PC-9 (cell line): Measurements from ENCODE around the gene MBNL3. TPM values are rescaled to one million over a fixed set of nuclear protein-coding genes. Genes with fewer than 3 reads are reported as not detected.
"Not testable (repeated sequence)": the region's sequence is repeated elsewhere in the genome, so short reads cannot be mapped to it uniquely, and the experiment has no call there.

ENCODE experiments used
- BruUV-seq: library from RNA; stranded (reverse); fragments of 400-500 nt; replicated peaks from 2 replicates; lab custom pipeline; 2021; lab: Mats Ljungman, UMichigan
- CTCF ChIA-PET: fragments of 300-600 bp; sonication (Branson Sonifier 250); formaldehyde crosslinking; loops from one replicate; lab custom pipeline; 2022; ENCODE audit warnings: antibody characterized with exemption; lab: Charles Lee
- POLR2A ChIA-PET: fragments of 300-600 bp; sonication (Branson Sonifier 250); formaldehyde crosslinking; loops from one replicate; lab custom pipeline; 2022; ENCODE audit warnings: antibody characterized with exemption; ENCODE audit not compliant: unreplicated experiment; lab: Charles Lee
- DNase-seq, 2 experiments: peaks; one replicate each; pipeline versions ENCODE4 v3.0.0 to v3.0.0-alpha.2; 2015 to 2022; ENCODE audit warnings: mixed read lengths in 1 of 2
- H2AFZ ChIP-seq: fragments of 200-600 bp; sonication (generic); 2 replicates; pipeline ENCODE4 v1.8.1; 2017; ENCODE audit warnings: antibody characterized with exemption
- H3F3A ChIP-seq: fragments of 200-600 bp; sonication (generic); 2 replicates; pipeline ENCODE4 v1.8.1; 2017; ENCODE audit warnings: antibody characterized with exemption, mild to moderate bottlenecking, low read depth; ENCODE audit not compliant: insufficient read depth
- H3K27ac ChIP-seq: fragments of 200-600 bp; sonication (generic); 2 replicates; pipeline ENCODE4 v1.6.1; 2016; ENCODE audit warnings: mixed run types
- H3K27me3 ChIP-seq: fragments of 200-600 bp; sonication (generic); 2 replicates; pipeline ENCODE4 v1.6.1; 2016; ENCODE audit warnings: low read depth, mixed run types; ENCODE audit not compliant: insufficient read depth
- H3K36me3 ChIP-seq: fragments of 200-600 bp; sonication (generic); 2 replicates; pipeline ENCODE4 v1.6.1; 2016; ENCODE audit warnings: low read depth, mixed run types
- H3K4me1 ChIP-seq: fragments of 200-600 bp; sonication (generic); replicated peaks from 2 replicates; pipeline ENCODE4 v1.6.1; 2016; ENCODE audit warnings: mixed run types; ENCODE audit not compliant: insufficient read depth
- H3K4me2 ChIP-seq: fragments of 200-600 bp; sonication (generic); 2 replicates; pipeline ENCODE4 v1.6.1; 2017; ENCODE audit warnings: mixed run types
- H3K4me3 ChIP-seq: fragments of 200-600 bp; sonication (generic); 2 replicates; pipeline ENCODE4 v1.6.1; 2016; ENCODE audit warnings: mixed run types
- H3K79me2 ChIP-seq: fragments of 200-600 bp; sonication (generic); 2 replicates; pipeline ENCODE4 v1.6.1; 2017; ENCODE audit warnings: low read depth, mixed run types
- H3K9me2 ChIP-seq: fragments of 200-600 bp; sonication (generic); 2 replicates; pipeline ENCODE4 v1.8.1; 2017; ENCODE audit warnings: mild to moderate bottlenecking; ENCODE audit not compliant: insufficient read depth
- H3K9me3 ChIP-seq: fragments of 200-600 bp; sonication (generic); 2 replicates; pipeline ENCODE4 v1.8.1; 2016; ENCODE audit warnings: low read depth; ENCODE audit not compliant: insufficient read depth
- H4K20me1 ChIP-seq: fragments of 200-600 bp; sonication (generic); 2 replicates; pipeline ENCODE4 v1.8.1; 2017; ENCODE audit not compliant: insufficient read depth
- EZH2 ChIP-seq: fragments of 200-600 bp; sonication (generic); IDR thresholded peaks from 2 replicates; pipeline ENCODE4 v1.8.0; 2017; ENCODE audit warnings: antibody characterized with exemption, low read depth
- intact Hi-C: fragments of 100-400 bp; cut with micrococcal nuclease; formaldehyde crosslinking; loops from one replicate; pipeline ENCODE4 v1.10.0; 2022; ENCODE audit not compliant: unreplicated experiment
- total RNA-seq: library from RNA; stranded (reverse); gene quantifications from 2 replicates; pipeline ENCODE4 v1.2.3, GENCODE V29; 2021
- TF ChIP-seq, protein P1 (sequence below): fragments of 200-600 bp; sonication (generic); conservative IDR thresholded peaks from 2 replicates; pipeline ENCODE4 v1.6.1; 2017; ENCODE audit warnings: mixed run types, antibody characterized with exemption, mild to moderate bottlenecking, moderate library complexity

Gene MBNL3
- total RNA-seq, 1 experiment from 2014 or later = 36.1 TPM

DNA sequence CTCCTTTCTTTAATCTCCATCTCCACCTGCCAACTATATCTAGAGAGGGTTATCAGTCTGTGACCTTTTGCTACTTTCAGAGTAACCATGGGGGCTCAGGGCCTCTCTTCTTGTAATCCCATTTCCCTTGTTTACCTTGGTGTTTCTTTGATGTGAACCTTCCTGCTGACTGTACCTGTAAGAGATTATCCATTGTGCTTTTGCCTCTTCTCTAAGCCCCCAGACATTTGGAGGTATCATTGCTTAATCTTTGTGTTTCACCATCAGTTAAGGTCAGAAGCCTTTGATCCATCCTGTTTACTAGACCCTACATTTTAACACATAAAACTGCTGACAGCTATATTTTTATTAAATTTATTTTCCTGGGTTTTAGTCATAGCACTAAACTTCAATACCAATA, 157.8 kb downstream of the MBNL3 start:
- H3F3A ChIP-seq = 0 out of 2 replicates have a peak, but pooled peaks cover 6% of the 10 kb centered on the region
- no TSS peak for BruUV-seq
- H3K36me3 ChIP-seq = no peaks in the 10 kb centered on the region
- intact Hi-C loops = no loop called here
- H3K9me2 ChIP-seq = no peaks in the 10 kb centered on the region
- ChIA-PET CTCF (interaction anchor here (0.7 kb wide), 1 partner anchor 674 kb away, joined by 3 read pairs; no protein-coding TSS in a partner anchor), POLR2A (no interaction called here)
- H3K79me2 ChIP-seq = no peaks in the 10 kb centered on the region
- H3K27me3 ChIP-seq = no peaks in the 10 kb centered on the region
- no peaks in the 10 kb centered on the region for H4K20me1 ChIP-seq
- TF ChIP-seq EZH2 = no peak
- TF ChIP-seq, protein P1, sequence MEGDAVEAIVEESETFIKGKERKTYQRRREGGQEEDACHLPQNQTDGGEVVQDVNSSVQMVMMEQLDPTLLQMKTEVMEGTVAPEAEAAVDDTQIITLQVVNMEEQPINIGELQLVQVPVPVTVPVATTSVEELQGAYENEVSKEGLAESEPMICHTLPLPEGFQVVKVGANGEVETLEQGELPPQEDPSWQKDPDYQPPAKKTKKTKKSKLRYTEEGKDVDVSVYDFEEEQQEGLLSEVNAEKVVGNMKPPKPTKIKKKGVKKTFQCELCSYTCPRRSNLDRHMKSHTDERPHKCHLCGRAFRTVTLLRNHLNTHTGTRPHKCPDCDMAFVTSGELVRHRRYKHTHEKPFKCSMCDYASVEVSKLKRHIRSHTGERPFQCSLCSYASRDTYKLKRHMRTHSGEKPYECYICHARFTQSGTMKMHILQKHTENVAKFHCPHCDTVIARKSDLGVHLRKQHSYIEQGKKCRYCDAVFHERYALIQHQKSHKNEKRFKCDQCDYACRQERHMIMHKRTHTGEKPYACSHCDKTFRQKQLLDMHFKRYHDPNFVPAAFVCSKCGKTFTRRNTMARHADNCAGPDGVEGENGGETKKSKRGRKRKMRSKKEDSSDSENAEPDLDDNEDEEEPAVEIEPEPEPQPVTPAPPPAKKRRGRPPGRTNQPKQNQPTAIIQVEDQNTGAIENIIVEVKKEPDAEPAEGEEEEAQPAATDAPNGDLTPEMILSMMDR = no peak
- no peak overlapping the region for H3K4me3 ChIP-seq
- DNase-seq = no peak
- no peak overlapping the region for H3K27ac ChIP-seq
- no peak overlapping the region for H2AFZ ChIP-seq
- peaks cover 9% of the 10 kb centered on the region; the same call in 1 of the 2 replicates for H3K4me1 ChIP-seq
- 0 out of 2 replicates have a peak, but pooled peaks cover 3% of the 10 kb centered on the region for H3K9me3 ChIP-seq
- H3K4me2 ChIP-seq = no peak overlapping the region

DNA sequence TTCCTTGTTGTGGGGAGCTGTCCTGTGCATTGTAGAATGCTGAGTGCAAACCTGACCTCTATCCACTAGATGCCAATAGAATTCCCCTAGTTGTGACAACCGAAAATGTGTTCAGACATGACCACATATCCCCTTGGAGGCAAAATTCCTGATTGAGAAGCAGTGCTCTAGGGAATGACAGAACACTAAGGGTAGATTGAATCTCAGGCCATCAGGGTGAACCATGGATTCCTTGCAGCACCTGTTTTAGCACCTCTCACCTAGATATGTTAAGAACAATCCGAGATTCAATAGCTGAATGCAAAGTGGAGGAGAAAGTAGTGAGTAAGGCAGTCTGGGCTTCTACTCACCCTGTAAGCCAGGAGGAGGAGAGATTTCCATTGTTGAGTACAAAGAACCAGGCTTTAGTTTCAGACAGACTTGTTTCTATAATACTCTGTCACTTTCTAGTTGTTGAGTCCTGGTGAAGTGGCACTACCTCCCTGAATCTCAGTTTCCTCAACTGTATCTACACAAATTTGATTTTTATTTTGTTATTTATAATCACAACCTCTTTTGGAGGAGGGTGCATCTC, 158.6 kb downstream of the MBNL3 start:
- ChIA-PET CTCF (no interaction called here), POLR2A (no interaction called here)
- no peaks in the 10 kb centered on the region for H4K20me1 ChIP-seq
- H3F3A ChIP-seq = 0 out of 2 replicates have a peak, but pooled peaks cover 6% of the 10 kb centered on the region
- no peaks in the 10 kb centered on the region for H3K79me2 ChIP-seq
- H2AFZ ChIP-seq = 0 out of 2 replicates have a peak overlapping the region, but pooled peaks have one; percentile 25
- H3K9me2 ChIP-seq = no peaks in the 10 kb centered on the region
- BruUV-seq = no TSS peak
- H3K4me2 ChIP-seq = no peak overlapping the region
- no peak overlapping the region for H3K27ac ChIP-seq
- H3K36me3 ChIP-seq = no peaks in the 10 kb centered on the region
- no peaks in the 10 kb centered on the region for H3K27me3 ChIP-seq
- TF ChIP-seq, protein P1 = no peak
- no peak for TF ChIP-seq EZH2
- peak in 1 of 2 experiments; percentile 53 for DNase-seq
- no peak overlapping the region for H3K4me3 ChIP-seq
- peaks cover 9% of the 10 kb centered on the region; the same call in 1 of the 2 replicates for H3K4me1 ChIP-seq
- intact Hi-C loops = no loop called here
- 0 out of 2 replicates have a peak, but pooled peaks cover 3% of the 10 kb centered on the region for H3K9me3 ChIP-seq

DNA sequence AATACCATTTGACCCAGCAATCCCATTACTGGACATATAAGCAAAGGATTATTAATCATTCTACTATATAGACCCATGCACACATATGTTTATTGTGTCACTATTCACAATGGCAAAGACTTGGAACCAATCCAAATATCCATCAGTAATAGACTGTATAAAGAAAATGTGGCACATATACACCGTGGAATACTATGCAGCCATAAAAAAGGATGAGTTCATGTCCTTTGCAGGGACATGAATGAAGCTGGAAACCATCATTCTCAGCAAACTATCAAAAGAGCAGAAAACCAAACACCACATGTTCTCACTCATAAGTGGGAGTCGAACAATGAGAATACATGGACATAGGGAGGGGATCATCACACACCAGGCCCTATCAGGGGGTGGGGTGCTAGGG, 161.9 kb downstream of the MBNL3 start:
- H2AFZ ChIP-seq, H3K27me3 ChIP-seq, H3K4me2 ChIP-seq, intact Hi-C loops, H3K4me3 ChIP-seq, H4K20me1 ChIP-seq, H3K27ac ChIP-seq, H3K36me3 ChIP-seq, H3K9me2 ChIP-seq, DNase-seq, POLR2A ChIA-PET, BruUV-seq, H3F3A ChIP-seq, H3K4me1 ChIP-seq, H3K9me3 ChIP-seq, H3K79me2 ChIP-seq, CTCF ChIA-PET: not testable (repeated sequence)
